SJSA1 (cell line): ENCODE results near the gene ZNF75A. TPM values are rescaled to one million over a fixed set of nuclear protein-coding genes. Genes with fewer than 3 reads are reported as not detected.

Source experiments
- DNase-seq, 2 experiments: peaks; one replicate each; pipeline ENCODE4 v3.0.0-alpha.2; 2015 to 2020; ENCODE audit warnings: low spot score in 2 of 2, low read depth in 1 of 2
- H3K27ac ChIP-seq: fragments of 250-450 bp; sonication (Bioruptor Pico); 2 replicates; pipeline ENCODE4 v1.5.1; 2020; ENCODE audit warnings: mild to moderate bottlenecking, moderate library complexity
- H3K27me3 ChIP-seq: fragments of 250-450 bp; sonication (Bioruptor Pico); replicated peaks from 2 replicates; pipeline ENCODE4 v1.5.1; 2020; ENCODE audit warnings: mild to moderate bottlenecking, moderate library complexity
- H3K36me3 ChIP-seq: fragments of 250-450 bp; sonication (Bioruptor Pico); 2 replicates; pipeline ENCODE4 v1.5.1; 2020; ENCODE audit warnings: mild to moderate bottlenecking
- H3K4me1 ChIP-seq: fragments of 250-450 bp; sonication (Bioruptor Pico); replicated peaks from 2 replicates; pipeline ENCODE4 v1.6.1; 2021; ENCODE audit warnings: mild to moderate bottlenecking
- H3K4me3 ChIP-seq: fragments of 250-450 bp; sonication (Bioruptor Pico); 2 replicates; pipeline ENCODE4 v1.5.1; 2020; ENCODE audit warnings: mild to moderate bottlenecking
- H3K9me3 ChIP-seq: fragments of 250-450 bp; sonication (Bioruptor Pico); replicated peaks from 2 replicates; pipeline ENCODE4 v1.5.1; 2020; ENCODE audit warnings: mild to moderate bottlenecking
- total RNA-seq: library from RNA; depleted of rRNA; stranded (reverse); fragments of >200 nt; shearing (Covaris generic); gene quantifications from 2 replicates; pipeline ENCODE4 v1.2.3, GENCODE V29; 2014

ZNF75A gene
- total RNA-seq, 1 experiment from 2014 or later = 16.8 TPM

DNA sequence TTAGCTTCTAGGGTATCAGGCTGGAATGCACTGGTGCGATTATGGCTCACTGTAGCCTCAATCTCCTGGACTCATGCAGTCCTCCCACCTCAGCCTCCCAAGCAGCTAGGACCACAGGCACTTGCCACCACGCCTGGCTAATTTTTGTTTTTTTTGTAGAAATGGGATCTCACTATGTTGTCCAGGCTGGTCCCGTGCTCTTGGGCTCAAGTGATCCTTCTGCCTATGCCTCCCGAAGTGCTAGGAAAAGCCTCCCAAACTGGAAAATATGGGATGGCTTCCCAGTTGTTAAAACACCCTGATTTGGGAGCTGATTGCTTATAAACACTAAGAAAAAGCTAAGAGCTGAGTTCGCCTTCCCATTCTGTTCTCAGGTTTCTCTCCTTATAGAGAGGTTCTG is 28.6 kb upstream of the ZNF75A start:
- Histone ChIP-seq H3K27me3 (0 out of 2 replicates have a peak, but pooled peaks cover 4% of the 10 kb centered on the region), H3K4me1 (no peaks in the 10 kb centered on the region), H3K36me3 (no peaks in the 10 kb centered on the region), H3K4me3 (no peak overlapping the region), H3K27ac (no peak overlapping the region), H3K9me3 (no peaks in the 10 kb centered on the region)
- no peak for DNase-seq

DNA sequence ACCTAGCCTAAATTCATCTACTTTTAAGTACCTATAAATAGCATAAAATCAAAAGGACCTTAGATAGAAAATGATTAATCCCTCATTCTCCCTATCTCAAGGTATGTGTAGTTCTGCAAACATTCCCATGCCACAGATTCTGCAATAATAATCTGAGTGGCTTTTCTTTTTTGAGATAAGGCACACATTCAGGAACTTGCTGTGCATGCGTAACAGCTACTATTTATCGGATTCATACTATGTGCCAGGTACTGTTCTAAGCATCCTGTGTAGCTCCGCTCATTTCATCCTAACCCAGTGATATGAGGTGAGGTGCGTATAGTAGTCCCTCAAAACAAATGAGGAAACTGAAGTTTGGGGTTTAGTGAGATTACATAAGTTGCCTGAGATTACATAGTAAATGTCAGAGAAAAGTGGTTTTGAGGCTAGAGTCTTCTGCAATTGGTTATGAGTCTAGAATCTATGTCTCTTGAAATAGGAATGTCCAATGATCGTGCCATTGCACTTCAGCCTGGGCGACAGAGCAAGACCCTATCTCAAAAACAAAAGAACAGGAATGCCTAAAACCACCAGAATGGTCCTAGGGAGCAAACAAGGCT is 24.0 kb upstream of the ZNF75A start:
- Histone ChIP-seq H3K27me3 (0 out of 2 replicates have a peak, but pooled peaks cover 4% of the 10 kb centered on the region), H3K36me3 (peaks cover 27% of the 10 kb centered on the region), H3K9me3 (no peaks in the 10 kb centered on the region; the same call in 1 of the 2 replicates), H3K4me1 (peaks cover 12% of the 10 kb centered on the region), H3K27ac (no peak overlapping the region), H3K4me3 (no peak overlapping the region)
- DNase-seq = no peak

DNA sequence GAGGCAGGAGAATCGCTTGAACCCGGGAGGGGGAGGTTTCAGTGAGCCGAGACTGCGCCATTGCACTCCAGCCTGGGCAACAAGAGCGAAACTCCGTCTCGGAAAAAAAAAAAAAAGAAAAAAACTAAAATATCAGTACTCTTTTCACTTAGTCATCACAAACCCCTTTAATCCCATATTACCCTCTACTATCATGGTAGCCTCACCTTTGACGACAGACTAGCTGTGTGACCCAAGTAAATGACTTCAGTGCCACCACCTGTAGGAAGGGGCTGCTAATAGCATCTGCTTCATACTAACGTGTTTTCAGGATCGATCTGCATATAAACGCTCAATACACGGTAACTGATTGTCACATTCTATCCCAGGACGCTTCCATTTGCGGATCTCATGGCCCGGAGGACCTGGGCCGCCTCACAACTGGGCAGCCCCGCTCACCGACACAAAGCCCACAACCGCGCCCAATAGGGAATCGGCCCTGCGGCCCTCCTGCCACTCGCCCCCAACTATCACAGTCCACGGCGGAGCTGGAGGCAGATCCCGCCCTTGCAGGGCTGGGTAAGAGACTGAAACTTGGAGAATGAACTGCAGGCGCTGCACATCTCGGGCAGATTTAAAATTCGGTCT is 23.1 kb upstream of the ZNF75A start:
- Histone ChIP-seq H3K4me3 (peak overlapping the region; percentile 69), H3K9me3 (no peaks in the 10 kb centered on the region; the same call in 1 of the 2 replicates), H3K27me3 (no peaks in the 10 kb centered on the region), H3K27ac (peak overlapping the region; percentile 96), H3K36me3 (peaks cover 35% of the 10 kb centered on the region), H3K4me1 (peaks cover 12% of the 10 kb centered on the region)
- DNase-seq = peak; percentile 75 to 91

DNA sequence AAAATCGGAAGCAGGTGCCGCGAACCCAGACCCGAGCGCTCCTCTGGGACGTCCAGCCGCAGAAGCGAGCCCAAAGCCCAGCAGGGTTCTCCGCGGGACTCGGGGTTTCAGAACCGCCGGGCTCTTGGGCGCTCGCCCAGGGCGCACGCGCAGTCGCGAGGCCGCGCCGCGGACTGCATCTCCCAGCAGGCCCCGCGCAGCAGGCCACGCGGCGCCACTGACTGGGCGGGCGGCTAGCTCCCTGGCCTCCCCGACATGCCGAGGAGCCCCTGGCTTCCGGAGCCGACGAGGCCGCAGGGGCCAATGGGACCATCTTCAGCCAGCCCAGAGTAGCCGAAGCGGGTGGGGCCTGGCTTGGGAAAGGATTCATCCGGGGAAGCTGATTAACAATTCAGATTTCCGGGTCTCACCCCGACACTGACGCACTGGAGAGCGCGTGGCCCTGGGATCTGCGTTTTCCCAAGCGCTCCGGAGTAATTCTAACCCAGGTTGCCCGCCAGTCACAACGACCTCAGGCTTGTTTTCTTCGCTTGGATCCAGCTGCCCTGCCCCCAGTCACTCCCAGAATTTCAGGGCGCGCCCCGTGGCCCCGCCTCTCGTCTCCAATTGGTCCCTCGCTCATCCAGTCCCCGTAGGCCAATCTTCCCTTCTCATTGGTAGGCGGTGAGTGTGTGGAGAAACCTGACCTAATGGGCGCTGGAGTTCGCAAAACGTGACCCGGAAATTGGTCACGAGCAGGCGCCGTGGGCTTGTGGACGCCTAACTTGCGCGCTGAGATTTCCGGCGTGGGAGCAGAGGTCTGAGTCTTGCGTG is 22.4 kb upstream of the ZNF75A start, which contains the start of gene ZNF263:
Gene ZNF263, plus strand, starts transcription at position 762 of the 813 bp plus-strand sequence. CDS start 328 bp downstream, outside the sequence.
- Histone ChIP-seq H3K36me3 (peaks cover 42% of the 10 kb centered on the region), H3K27me3 (no peaks in the 10 kb centered on the region), H3K4me1 (peaks cover 12% of the 10 kb centered on the region), H3K27ac (peak within 1 kb of the TSS; percentile 96), H3K9me3 (no peaks in the 10 kb centered on the region; the same call in 1 of the 2 replicates), H3K4me3 (peak within 1 kb of the TSS; percentile 69)
- DNase-seq = peak; percentile 96

DNA sequence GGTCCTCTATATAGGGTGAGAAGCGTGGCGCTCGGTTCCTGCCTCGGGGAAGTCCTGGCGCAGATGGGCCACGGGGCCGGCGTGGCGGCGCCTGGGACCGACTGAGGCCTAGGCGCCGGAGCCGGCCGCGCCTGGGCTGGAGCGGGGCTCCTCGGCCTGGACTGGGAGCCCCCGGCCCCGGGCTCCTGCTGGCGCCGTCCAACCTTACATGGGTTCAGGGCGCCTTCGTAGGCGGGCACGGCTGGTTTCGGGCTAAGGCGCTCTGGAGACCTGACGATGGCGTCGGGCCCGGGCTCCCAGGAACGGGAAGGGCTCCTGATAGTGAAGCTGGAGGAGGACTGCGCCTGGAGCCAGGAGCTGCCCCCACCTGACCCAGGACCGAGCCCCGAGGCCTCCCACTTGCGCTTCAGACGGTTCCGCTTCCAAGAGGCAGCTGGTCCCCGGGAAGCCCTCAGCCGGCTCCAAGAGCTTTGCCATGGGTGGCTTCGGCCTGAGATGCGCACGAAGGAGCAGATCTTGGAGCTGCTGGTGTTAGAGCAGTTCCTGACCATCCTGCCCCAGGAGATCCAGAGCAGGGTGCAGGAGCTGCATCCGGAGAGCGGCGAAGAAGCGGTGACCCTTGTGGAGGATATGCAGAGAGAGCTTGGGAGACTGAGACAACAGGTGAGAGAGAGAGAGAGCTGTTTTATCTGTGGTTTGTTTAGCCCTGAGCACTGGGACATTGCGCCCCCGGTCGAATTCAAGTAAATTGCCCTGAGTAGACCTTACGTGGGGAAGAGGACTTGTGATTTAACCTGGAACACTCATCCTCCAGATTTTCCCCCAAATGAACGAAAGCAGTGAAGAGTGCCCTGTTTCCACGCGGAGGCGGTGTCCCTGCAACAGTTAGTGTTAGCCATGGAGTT is 21.5 kb upstream of the ZNF75A start:
- Histone ChIP-seq H3K4me1 (peaks cover 12% of the 10 kb centered on the region), H3K36me3 (peaks cover 50% of the 10 kb centered on the region), H3K4me3 (peak overlapping the region; percentile 69), H3K9me3 (peaks cover 6% of the 10 kb centered on the region), H3K27ac (peak overlapping the region; percentile 96), H3K27me3 (no peaks in the 10 kb centered on the region)
- no peak for DNase-seq

DNA sequence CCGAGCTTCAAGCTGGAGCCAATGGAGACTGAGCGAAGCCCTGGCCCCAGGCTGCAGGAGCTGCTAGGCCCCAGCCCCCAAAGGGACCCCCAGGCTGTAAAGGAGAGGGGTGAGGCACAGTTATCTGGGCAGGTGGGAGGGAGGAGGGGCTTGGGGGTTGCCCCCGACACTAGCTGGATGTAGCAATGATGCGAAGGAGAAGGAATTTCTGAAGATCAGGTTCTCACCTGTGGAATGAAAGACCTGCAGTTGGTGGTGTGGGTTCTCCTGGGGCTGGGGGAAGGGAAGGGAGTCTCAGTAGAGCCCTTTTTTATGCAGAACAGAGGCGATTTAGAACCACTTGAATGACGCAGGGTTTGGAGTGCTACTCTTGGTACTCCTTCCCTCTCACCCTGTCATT is 20.2 kb upstream of the ZNF75A start:
- no peak overlapping the region for H3K27ac ChIP-seq
- peaks cover 12% of the 10 kb centered on the region for H3K4me1 ChIP-seq
- DNase-seq = no peak
- peaks cover 64% of the 10 kb centered on the region for H3K36me3 ChIP-seq
- no peaks in the 10 kb centered on the region for H3K27me3 ChIP-seq
- H3K4me3 ChIP-seq = no peak overlapping the region
- H3K9me3 ChIP-seq = peaks cover 19% of the 10 kb centered on the region

DNA sequence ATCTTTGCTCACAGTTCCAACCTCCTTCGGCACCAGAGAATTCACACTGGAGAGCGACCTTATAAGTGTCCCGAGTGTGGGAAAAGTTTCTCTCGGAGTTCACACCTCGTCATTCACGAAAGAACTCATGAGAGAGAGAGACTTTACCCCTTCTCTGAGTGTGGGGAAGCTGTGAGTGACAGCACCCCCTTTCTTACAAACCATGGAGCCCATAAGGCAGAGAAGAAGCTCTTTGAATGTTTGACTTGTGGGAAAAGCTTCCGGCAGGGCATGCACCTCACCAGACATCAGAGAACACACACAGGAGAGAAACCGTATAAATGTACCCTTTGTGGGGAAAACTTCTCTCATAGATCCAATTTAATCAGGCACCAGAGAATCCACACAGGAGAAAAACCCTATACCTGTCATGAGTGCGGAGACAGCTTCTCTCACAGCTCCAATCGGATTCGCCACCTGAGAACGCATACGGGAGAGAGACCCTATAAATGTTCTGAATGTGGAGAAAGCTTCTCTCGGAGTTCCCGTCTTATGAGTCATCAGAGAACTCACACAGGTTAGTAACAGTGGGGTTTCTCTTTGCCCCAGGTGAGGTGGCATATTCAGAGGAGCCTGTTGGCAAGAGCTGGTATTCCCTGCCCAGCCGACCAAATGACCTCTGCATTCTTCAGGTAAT is 15.2 kb upstream of the ZNF75A start:
- Histone ChIP-seq H3K4me1 (no peaks in the 10 kb centered on the region), H3K9me3 (peaks cover 54% of the 10 kb centered on the region), H3K36me3 (peaks cover 97% of the 10 kb centered on the region)

DNA sequence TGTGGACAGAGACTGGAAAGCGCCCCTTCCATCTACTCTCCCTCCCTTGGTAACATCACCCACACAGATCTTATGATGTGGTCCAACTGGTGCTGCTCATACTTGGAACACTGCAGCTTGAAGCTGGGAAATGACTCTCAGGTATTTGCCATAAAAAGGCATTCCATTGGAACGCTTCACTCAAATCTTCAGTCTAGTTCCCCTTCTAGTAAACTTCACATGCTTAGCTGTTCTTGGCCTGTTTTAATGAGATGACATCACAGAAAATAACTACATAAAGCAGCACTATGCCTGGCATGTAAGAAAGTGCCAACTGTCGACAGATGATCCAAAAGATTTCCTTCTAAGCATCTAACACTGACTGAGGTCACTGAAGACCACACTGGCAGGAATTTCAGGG is 12.7 kb upstream of the ZNF75A start:
- Histone ChIP-seq H3K36me3 (peaks cover 91% of the 10 kb centered on the region), H3K9me3 (peaks cover 64% of the 10 kb centered on the region), H3K4me1 (no peaks in the 10 kb centered on the region), H3K4me3 (no peak overlapping the region), H3K27ac (no peak overlapping the region), H3K27me3 (no peaks in the 10 kb centered on the region)
- no peak for DNase-seq

More for the DNA sequence above, 15.2 kb upstream of the ZNF75A start:
- H3K27me3 ChIP-seq = no peaks in the 10 kb centered on the region
- H3K27ac ChIP-seq = no peak overlapping the region
- peak in 1 of 2 experiments; percentile 18 for DNase-seq
- H3K4me3 ChIP-seq = no peak overlapping the region

DNA sequence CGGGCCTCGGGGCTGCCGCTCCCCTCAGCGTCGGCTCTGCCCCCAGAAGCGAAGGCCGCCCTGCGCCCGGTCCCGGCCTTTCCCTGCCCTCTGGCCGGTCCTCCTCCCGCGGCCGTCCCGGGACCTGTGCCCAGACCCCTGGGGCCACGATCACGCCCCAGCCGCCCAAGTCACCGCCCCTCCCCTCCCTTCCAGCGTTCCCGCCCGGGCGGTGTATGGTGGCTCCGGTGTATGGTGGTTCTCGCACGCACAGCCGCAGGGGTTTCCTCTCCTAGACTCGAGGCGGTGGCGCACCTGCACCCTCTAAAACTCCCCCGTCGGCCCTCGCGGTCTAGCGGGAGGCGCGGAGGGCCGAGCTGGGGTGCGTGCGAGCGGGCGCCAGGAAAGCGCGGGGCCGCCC is 10.1 kb upstream of the ZNF75A start:
- DNase-seq = no peak
- no peak overlapping the region for H3K27ac ChIP-seq
- no peaks in the 10 kb centered on the region for H3K4me1 ChIP-seq
- peaks cover 82% of the 10 kb centered on the region for H3K36me3 ChIP-seq
- no peaks in the 10 kb centered on the region for H3K27me3 ChIP-seq
- H3K4me3 ChIP-seq = no peak overlapping the region
- peaks cover 47% of the 10 kb centered on the region for H3K9me3 ChIP-seq

DNA sequence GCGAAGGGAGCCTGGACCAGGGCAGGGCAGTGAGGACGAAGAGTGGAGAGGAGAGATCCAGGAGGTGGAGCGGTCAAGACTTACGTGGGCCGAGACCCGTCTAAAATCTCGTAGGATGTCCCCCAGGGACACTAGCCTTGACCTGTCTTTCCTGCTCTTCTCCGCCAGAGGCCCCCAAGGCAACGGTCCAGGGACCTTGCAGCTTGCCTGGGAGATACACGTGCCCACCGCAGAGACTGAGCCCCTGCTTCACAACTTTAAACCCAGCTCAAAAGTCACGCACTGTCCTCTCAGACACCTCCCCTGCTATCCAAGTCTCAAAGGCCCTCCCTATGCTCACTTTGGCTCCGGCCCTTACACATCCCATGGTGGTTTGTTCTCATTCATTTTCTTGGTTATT is 9.5 kb upstream of the ZNF75A start:
- Histone ChIP-seq H3K4me3 (no peak overlapping the region), H3K9me3 (peaks cover 42% of the 10 kb centered on the region), H3K27ac (no peak overlapping the region), H3K36me3 (peaks cover 80% of the 10 kb centered on the region), H3K27me3 (no peaks in the 10 kb centered on the region), H3K4me1 (no peaks in the 10 kb centered on the region)
- DNase-seq = no peak

DNA sequence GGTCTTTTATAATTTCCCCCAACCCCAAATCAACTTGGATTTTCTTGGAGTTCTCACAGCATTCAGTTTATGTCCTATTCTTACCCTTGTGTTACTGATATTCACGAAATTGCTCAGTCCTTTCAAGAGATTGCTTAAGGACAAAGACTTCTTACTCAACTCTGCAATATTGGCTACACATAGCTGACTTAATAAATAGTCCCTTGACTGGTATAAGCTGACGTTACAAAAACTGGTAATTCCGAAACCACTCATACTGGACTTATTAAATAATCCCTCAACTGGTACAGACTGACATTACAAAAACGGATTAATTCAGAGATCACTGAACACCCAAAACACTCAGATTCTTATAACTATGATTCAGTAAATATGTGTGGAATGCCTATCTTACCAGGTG is 927 bp upstream of the ZNF75A start:
- Histone ChIP-seq H3K27me3 (no peaks in the 10 kb centered on the region), H3K4me1 (peaks cover 13% of the 10 kb centered on the region), H3K9me3 (peaks cover 26% of the 10 kb centered on the region), H3K36me3 (peaks cover 72% of the 10 kb centered on the region), H3K27ac (no peak overlapping the region), H3K4me3 (peak overlapping the region; percentile 67)
- DNase-seq = no peak

DNA sequence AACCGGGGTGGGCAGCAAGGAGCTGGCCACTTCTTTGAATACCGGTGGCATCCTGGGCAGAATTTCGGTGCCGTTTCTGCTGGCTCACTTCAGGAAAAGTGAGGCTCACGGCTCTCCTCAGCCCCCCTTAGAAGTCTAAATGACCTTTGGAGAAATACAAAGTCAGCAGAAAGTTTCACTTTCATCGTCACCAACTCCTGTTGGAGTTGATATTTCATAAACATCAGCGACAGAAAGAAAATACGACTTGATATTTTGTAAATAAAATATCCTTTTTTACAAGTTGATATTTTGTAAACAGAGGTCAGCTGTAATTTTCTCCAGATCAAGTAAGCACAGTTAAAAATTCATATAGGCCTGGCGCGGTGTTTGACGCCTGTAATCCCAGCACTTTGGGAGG is 781 bp downstream of the ZNF75A start:
- peaks cover 13% of the 10 kb centered on the region for H3K4me1 ChIP-seq
- H3K4me3 ChIP-seq = peak overlapping the region; percentile 67
- H3K27ac ChIP-seq = peak overlapping the region; percentile 81; the same call in 1 of the 2 replicates
- H3K9me3 ChIP-seq = peaks cover 32% of the 10 kb centered on the region
- peaks cover 71% of the 10 kb centered on the region for H3K36me3 ChIP-seq
- H3K27me3 ChIP-seq = no peaks in the 10 kb centered on the region
- no peak for DNase-seq

DNA sequence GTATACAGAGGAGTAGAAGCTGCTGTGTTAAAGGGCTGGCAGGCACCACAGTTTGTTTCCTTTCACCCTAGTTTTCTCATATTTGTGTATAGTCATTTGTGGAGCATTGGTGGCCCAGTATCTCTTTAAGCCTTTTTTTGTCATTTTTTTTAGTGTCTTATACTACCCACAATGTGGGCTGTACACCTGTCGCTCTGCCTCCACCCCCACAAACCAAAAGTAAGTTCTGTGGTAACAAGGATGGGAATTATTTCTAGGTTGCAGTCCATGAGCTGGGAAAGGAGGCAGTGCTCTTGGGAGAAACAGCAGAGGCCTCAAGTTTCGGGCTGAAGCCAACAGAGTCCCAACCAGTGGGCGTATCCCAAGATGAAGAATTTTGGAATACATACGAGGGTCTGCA is 6.2 kb downstream of the ZNF75A start:
- no peaks in the 10 kb centered on the region for H3K4me1 ChIP-seq
- H3K4me3 ChIP-seq = no peak overlapping the region
- H3K36me3 ChIP-seq = peaks cover 81% of the 10 kb centered on the region
- H3K27ac ChIP-seq = no peak overlapping the region
- no peaks in the 10 kb centered on the region for H3K27me3 ChIP-seq
- H3K9me3 ChIP-seq = peaks cover 22% of the 10 kb centered on the region
- DNase-seq = no peak
